Astrocyte of the cerebellum (primary cell): Measurements from ENCODE around the gene SELENOM.
"Not testable (repeated sequence)": the region's sequence is repeated elsewhere in the genome, so short reads cannot be mapped to it uniquely, and the experiment has no call there.

ENCODE experiments used
- DNase-seq: peaks from one replicate; pipeline ENCODE4 v3.0.0-alpha.2; 2011; ENCODE audit warnings: low read depth
- H3K4me3 ChIP-seq: 2 replicates; pipeline ENCODE4 v1.5.1; 2011; ENCODE audit warnings: mild to moderate bottlenecking, low read depth, low read length, moderate library complexity
- in situ Hi-C: cut with HindIII; loops from 2 replicates; pipeline ENCODE4 v1.10.0; 2017; ENCODE audit warnings: low sequenced_read_pairs
- TF ChIP-seq, protein P1 (sequence below): IDR thresholded peaks from 2 replicates; pipeline ENCODE4 v1.5.1; 2012; ENCODE audit warnings: low read length, low read depth, moderate library complexity, mild to moderate bottlenecking; ENCODE audit errors: missing control alignments

Gene SELENOM

DNA sequence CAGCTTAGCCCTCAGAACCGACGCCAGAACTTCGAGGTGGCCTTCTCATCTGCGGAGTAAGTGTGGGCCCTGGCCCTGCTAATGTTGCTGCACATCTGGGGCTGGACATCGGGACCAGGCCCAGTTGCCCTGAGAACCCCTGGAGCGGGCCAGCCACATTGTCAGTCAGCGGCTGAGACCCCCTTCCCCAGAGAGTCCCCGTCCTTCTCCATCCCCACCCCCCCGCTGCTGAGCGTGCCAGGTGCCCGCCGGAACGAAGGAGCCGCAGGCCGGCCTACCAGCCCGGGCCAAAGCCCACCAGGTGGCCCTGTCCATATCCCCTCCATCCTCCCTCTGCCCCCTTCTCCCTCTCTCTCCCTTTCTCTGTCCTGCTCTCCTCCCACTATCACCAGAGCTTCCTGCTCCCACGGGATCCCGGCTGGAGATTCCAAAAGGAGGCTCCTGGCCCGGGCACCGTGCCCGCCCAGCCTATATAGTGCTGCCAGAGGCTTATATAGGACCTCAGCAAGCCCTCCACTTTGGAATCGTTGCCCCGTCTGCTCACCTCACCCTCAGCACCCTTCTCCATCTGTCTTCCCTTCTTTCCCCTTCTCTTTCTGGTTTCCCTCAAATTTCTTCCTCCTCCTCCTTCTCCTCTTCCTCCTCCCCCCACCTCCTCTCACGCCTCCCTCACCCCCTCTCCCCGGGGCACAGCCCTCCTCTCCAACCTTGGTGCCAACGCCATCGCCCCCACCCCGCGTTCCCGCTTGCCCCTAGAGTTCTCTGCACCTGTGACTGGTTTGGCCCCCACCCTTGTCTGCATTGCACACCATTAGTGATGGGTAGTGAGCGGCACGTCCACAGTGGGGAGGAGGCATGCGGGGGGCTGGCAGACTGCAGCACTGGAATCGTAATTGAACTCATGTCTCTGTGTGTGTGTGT is 7.3 kb downstream of the SELENOM start:
- in situ Hi-C loops = no loop called here
- DNase-seq = no peak
- TF ChIP-seq, protein P1, sequence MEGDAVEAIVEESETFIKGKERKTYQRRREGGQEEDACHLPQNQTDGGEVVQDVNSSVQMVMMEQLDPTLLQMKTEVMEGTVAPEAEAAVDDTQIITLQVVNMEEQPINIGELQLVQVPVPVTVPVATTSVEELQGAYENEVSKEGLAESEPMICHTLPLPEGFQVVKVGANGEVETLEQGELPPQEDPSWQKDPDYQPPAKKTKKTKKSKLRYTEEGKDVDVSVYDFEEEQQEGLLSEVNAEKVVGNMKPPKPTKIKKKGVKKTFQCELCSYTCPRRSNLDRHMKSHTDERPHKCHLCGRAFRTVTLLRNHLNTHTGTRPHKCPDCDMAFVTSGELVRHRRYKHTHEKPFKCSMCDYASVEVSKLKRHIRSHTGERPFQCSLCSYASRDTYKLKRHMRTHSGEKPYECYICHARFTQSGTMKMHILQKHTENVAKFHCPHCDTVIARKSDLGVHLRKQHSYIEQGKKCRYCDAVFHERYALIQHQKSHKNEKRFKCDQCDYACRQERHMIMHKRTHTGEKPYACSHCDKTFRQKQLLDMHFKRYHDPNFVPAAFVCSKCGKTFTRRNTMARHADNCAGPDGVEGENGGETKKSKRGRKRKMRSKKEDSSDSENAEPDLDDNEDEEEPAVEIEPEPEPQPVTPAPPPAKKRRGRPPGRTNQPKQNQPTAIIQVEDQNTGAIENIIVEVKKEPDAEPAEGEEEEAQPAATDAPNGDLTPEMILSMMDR = no peak
- no peak overlapping the region for H3K4me3 ChIP-seq

DNA sequence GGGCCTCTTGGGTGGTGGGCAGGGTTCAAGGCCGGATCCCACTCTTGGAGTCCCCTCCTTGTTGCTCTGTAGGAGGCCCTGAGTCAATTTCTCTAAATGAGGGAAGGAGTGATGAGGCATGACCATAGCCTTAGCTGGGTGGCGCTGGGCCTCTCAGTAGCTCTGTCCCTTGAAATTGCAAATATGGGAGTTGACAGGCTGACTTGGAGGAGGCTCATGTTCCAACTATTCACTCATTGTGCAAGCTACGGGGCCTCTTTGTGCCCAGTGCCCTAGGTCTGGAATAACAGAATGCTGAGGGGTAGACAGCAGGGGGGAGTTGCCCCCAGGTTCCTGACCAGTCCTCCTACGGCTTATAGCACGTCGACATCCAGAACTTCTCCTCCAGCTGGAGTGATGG is 8.0 kb downstream of the SELENOM start:
- in situ Hi-C loops = no loop called here
- TF ChIP-seq, protein P1 = no peak
- no peak for DNase-seq
- H3K4me3 ChIP-seq = no peak overlapping the region

- DNase-seq = no peak
- no peak overlapping the region for H3K4me3 ChIP-seq
- TF ChIP-seq, protein P1 = no peak
- in situ Hi-C loops = no loop called here
Observed at GRCh38 chr22:31098632-31099110, 8.7 kb downstream of the SELENOM start.

- TF ChIP-seq, protein P1 = no peak
- no peak for DNase-seq
- no peak overlapping the region for H3K4me3 ChIP-seq
- in situ Hi-C loops = no loop called here
Observed at GRCh38 chr22:31097941-31098631, 9.3 kb downstream of the SELENOM start.

- DNase-seq, H3K4me3 ChIP-seq, in situ Hi-C loops: not testable (repeated sequence)
Observed at GRCh38 chr22:31097539-31097938, 9.8 kb downstream of the SELENOM start.

- TF ChIP-seq, protein P1 = no peak
- H3K4me3 ChIP-seq = no peak overlapping the region
- in situ Hi-C loops = no loop called here
- DNase-seq = no peak
Observed at GRCh38 chr22:31096657-31097279, 10.6 kb downstream of the SELENOM start.
